Nephron progenitor cell (in vitro differentiated cells): ENCODE results near the gene SPNS3.

Experiments used
- DNase-seq: peaks from one replicate; pipeline ENCODE4 v3.0.0; 2021
- H3K27ac Mint-ChIP-seq: 2 replicates; pipeline ENCODE4 v1.8.0; 2021; ENCODE audit warnings: mild to moderate bottlenecking, moderate library complexity, mixed read lengths
- H3K27me3 Mint-ChIP-seq: 2 replicates; pipeline ENCODE4 v1.8.0; 2021; ENCODE audit warnings: mild to moderate bottlenecking, low read depth, mixed read lengths; ENCODE audit not compliant: poor library complexity
- H3K36me3 Mint-ChIP-seq: 2 replicates; pipeline ENCODE4 v1.8.0; 2021; ENCODE audit warnings: low read depth, mixed read lengths
- H3K4me1 Mint-ChIP-seq: 2 replicates; pipeline ENCODE4 v1.8.0; 2021; ENCODE audit warnings: mixed read lengths
- H3K4me3 Mint-ChIP-seq: 2 replicates; pipeline ENCODE4 v1.8.0; 2021; ENCODE audit warnings: mild to moderate bottlenecking, moderate library complexity, mixed read lengths
- H3K9me3 Mint-ChIP-seq: 2 replicates; pipeline ENCODE4 v1.8.0; 2021; ENCODE audit warnings: mild to moderate bottlenecking, moderate library complexity, mixed read lengths
- TF ChIP-seq, protein P1 (sequence below): fragments of 200-600 bp; sonication (generic); IDR thresholded peaks from 2 replicates; pipeline ENCODE4 v1.5.0; 2021; ENCODE audit warnings: antibody characterized with exemption

SPNS3 gene

GRCh38 chr17:4500191-4500571, 66.4 kb downstream of the SPNS3 start:
- H3K27ac Mint-ChIP-seq = no peak overlapping the region
- no peaks in the 10 kb centered on the region for H3K36me3 Mint-ChIP-seq
- H3K4me1 Mint-ChIP-seq = peaks cover 19% of the 10 kb centered on the region
- peaks cover 93% of the 10 kb centered on the region for H3K27me3 Mint-ChIP-seq
- H3K4me3 Mint-ChIP-seq = peak overlapping the region; percentile 76
- no peak for DNase-seq
- TF ChIP-seq, protein P1, sequence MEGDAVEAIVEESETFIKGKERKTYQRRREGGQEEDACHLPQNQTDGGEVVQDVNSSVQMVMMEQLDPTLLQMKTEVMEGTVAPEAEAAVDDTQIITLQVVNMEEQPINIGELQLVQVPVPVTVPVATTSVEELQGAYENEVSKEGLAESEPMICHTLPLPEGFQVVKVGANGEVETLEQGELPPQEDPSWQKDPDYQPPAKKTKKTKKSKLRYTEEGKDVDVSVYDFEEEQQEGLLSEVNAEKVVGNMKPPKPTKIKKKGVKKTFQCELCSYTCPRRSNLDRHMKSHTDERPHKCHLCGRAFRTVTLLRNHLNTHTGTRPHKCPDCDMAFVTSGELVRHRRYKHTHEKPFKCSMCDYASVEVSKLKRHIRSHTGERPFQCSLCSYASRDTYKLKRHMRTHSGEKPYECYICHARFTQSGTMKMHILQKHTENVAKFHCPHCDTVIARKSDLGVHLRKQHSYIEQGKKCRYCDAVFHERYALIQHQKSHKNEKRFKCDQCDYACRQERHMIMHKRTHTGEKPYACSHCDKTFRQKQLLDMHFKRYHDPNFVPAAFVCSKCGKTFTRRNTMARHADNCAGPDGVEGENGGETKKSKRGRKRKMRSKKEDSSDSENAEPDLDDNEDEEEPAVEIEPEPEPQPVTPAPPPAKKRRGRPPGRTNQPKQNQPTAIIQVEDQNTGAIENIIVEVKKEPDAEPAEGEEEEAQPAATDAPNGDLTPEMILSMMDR = no peak
- H3K9me3 Mint-ChIP-seq = no peaks in the 10 kb centered on the region

DNA sequence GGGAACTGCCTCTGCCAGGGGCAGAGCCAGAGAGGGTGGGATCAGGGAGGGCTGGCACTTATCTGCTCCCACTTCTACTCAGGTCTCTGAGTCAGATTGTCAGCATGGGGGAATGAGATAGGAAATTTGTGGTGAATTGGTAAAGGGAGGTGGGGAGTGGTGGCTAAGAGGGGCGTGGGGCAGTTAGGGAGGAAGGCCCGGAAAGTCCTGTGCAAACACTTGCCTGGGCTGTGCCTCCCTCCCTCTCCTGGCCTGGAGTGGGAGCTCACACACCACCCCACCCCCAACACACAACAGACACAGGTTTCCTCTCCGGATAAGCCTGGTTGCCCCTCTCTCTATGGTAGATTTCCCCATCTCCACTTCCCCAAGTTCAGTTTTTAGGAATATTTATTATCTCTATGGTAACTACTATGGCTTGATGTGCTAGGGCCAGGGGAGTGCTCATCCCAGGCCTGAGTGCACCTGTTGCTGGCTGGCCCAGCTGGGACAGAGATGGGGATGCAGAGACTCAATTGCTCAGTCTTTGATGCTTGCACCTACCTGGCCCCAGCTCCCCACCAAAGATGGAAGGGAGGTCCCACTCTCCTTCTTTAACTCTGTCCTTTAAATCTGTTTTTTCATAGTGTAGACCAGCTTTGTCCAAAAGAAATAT, 67.7 kb downstream of the SPNS3 start:
- TF ChIP-seq, protein P1 = no peak
- Mint-ChIP-seq H3K27me3 (peaks cover 87% of the 10 kb centered on the region), H3K4me1 (peaks cover 19% of the 10 kb centered on the region), H3K9me3 (no peaks in the 10 kb centered on the region), H3K36me3 (no peaks in the 10 kb centered on the region), H3K4me3 (no peak overlapping the region), H3K27ac (no peak overlapping the region)
- DNase-seq = no peak

- Mint-ChIP-seq H3K36me3 (no peaks in the 10 kb centered on the region), H3K4me1 (peaks cover 12% of the 10 kb centered on the region), H3K4me3 (no peak overlapping the region), H3K27ac (no peak overlapping the region), H3K27me3 (peaks cover 75% of the 10 kb centered on the region), H3K9me3 (no peaks in the 10 kb centered on the region)
- TF ChIP-seq, protein P1 = no peak
- DNase-seq = no peak
Observed at GRCh38 chr17:4502466-4503154, 68.9 kb downstream of the SPNS3 start.

DNA sequence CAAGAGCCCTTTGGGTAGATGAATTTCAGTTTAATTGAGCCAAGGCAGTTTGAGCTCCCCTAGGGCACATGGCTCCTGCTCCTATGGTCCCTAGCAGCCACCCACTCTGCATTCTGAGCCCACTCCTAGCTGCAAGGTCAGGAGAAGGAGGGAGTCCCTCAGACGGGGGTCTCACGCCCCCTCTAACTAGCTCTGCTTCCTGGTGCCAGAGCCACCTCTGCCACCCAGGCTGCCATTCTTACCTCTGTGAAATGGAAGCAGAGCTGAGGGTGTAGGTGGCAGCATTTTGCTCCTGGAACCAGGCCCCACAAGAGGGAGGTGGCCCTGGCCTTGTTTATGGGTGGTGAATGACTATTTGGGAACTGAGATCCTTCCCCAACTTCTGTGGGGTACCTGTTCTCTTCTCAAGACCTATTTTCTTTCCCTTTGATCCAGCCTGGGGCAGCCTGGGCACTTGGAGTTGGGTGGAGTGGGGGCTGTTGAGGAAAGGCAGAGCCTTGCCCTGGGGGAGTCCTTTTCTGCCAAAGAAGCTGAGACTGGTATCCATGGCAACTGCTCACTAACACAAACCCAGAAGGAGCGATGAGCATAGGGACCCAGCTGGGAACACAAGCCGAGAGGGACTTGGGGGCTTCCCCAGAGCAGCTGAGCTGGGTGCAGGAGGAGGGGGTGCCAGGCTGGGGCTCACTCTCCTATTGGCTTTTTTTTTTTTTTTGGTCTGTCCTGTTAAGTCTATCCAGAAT, 69.7 kb downstream of the SPNS3 start:
- Mint-ChIP-seq H3K9me3 (no peaks in the 10 kb centered on the region), H3K36me3 (no peaks in the 10 kb centered on the region), H3K4me3 (no peak overlapping the region), H3K4me1 (peaks cover 17% of the 10 kb centered on the region), H3K27ac (no peak overlapping the region), H3K27me3 (peaks cover 67% of the 10 kb centered on the region)
- DNase-seq = no peak
- TF ChIP-seq, protein P1 = no peak

- H3K4me3 Mint-ChIP-seq = no peak overlapping the region
- no peaks in the 10 kb centered on the region for H3K9me3 Mint-ChIP-seq
Observed at GRCh38 chr17:4504188-4504587, 70.4 kb downstream of the SPNS3 start.

More at GRCh38 chr17:4504188-4504587, 70.4 kb downstream of the SPNS3 start:
- DNase-seq = no peak
- Mint-ChIP-seq H3K27me3 (peaks cover 69% of the 10 kb centered on the region), H3K36me3 (no peaks in the 10 kb centered on the region), H3K4me1 (peaks cover 24% of the 10 kb centered on the region), H3K27ac (peak overlapping the region; percentile 29)
- TF ChIP-seq, protein P1 = no peak
